ENCODE measurements around the gene PBX3. TPM values are rescaled to one million over a fixed set of nuclear protein-coding genes. Genes with fewer than 3 reads are reported as not detected.
A peak's percentile ranks its signal among the peaks of the same experiment; 100 is the strongest.

PBX3 gene
- polyA plus RNA-seq, 1 donor (not counting 4 experiments of a cell fraction or from before 2014, with no cell fraction given) = 26.3 TPM

GRCh38 chr9:125755340-125755739, 8.2 kb downstream of the PBX3 start:
- H3K27ac ChIP-seq (ENCODE audit: control insufficient read depth, insufficient read depth, low read length) = no peak overlapping the region
- no peak for FAIRE-seq
- no peaks in the 10 kb centered on the region for H4K20me1 ChIP-seq (ENCODE audit: control insufficient read depth, extremely low read depth, insufficient read depth, low read length)
- no peak overlapping the region for H3K9ac ChIP-seq (ENCODE audit: control insufficient read depth, extremely low read depth, insufficient read depth, low read length)
- TF ChIP-seq CTCF (optimal IDR thresholded peaks at IDR 0.05 in 1 of 3, IDR thresholded peaks at IDR 0.05 in 1 of 3, conservative IDR thresholded peaks at IDR 0.05 in 1 of 3; ENCODE audit: extremely low read depth in 1 of 3, insufficient read depth in 2 of 3, low read length in 3 of 3) = no peak
- no peak overlapping the region for H3K4me2 ChIP-seq (ENCODE audit: control insufficient read depth, extremely low read depth, insufficient read depth, low read depth, low read length)
- H3K4me3 ChIP-seq (ENCODE audit: control insufficient read depth in 2 of 3, extremely low read depth in 1 of 3, insufficient read depth in 2 of 3, low read depth in 1 of 3, low read length in 3 of 3) = no peak overlapping the region
- H2AFZ ChIP-seq (ENCODE audit: control insufficient read depth, low read length) = no peak overlapping the region
- H3K9me3 ChIP-seq (ENCODE audit: control insufficient read depth, low read depth, low read length) = no peaks in the 10 kb centered on the region
- dilution Hi-C loops (cut with MboI; ENCODE audit: extremely low pct_ligation_motif_present, low sequenced_read_pairs) = no loop called here
- no peak for DNase-seq (ENCODE audit: low read depth, low spot score)
- peaks cover 21% of the 10 kb centered on the region for H3K4me1 ChIP-seq (ENCODE audit: control insufficient read depth, extremely low read depth, insufficient read depth, low read length)
- no peaks in the 10 kb centered on the region for H3K27me3 ChIP-seq (ENCODE audit: control insufficient read depth, extremely low read depth, insufficient read depth, low read length)
- peaks cover 74% of the 10 kb centered on the region for H3K79me2 ChIP-seq (ENCODE audit: control insufficient read depth, insufficient read depth, low read length)
- no peaks in the 10 kb centered on the region for H3K9me1 ChIP-seq (ENCODE audit: control insufficient read depth, extremely low read depth, insufficient read depth, low read length)
- H3K36me3 ChIP-seq (ENCODE audit: control insufficient read depth in 2 of 2, extremely low read depth in 1 of 2, insufficient read depth in 2 of 2, low read length in 2 of 2) = peaks cover 0 to 5% of the 10 kb centered on the region in 2 experiments

GRCh38 chr9:125756518-125756917, 9.3 kb downstream of the PBX3 start:
- peak; percentile 29 for FAIRE-seq
- Histone ChIP-seq H3K36me3 (ENCODE audit: control insufficient read depth in 2 of 2, extremely low read depth in 1 of 2, insufficient read depth in 2 of 2, low read length in 2 of 2) (peaks cover 0 to 5% of the 10 kb centered on the region in 2 experiments), H3K27me3 (ENCODE audit: control insufficient read depth, extremely low read depth, insufficient read depth, low read length) (no peaks in the 10 kb centered on the region), H3K79me2 (ENCODE audit: control insufficient read depth, insufficient read depth, low read length) (peaks cover 72% of the 10 kb centered on the region), H3K9ac (ENCODE audit: control insufficient read depth, extremely low read depth, insufficient read depth, low read length) (no peak overlapping the region), H3K4me2 (ENCODE audit: control insufficient read depth, extremely low read depth, insufficient read depth, low read depth, low read length) (no peak overlapping the region), H3K27ac (ENCODE audit: control insufficient read depth, insufficient read depth, low read length) (no peak overlapping the region), H3K9me1 (ENCODE audit: control insufficient read depth, extremely low read depth, insufficient read depth, low read length) (no peaks in the 10 kb centered on the region), H3K4me3 (ENCODE audit: control insufficient read depth in 2 of 3, extremely low read depth in 1 of 3, insufficient read depth in 2 of 3, low read depth in 1 of 3, low read length in 3 of 3) (no peak overlapping the region), H3K4me1 (ENCODE audit: control insufficient read depth, extremely low read depth, insufficient read depth, low read length) (peaks cover 15% of the 10 kb centered on the region), H2AFZ (ENCODE audit: control insufficient read depth, low read length) (no peak overlapping the region), H4K20me1 (ENCODE audit: control insufficient read depth, extremely low read depth, insufficient read depth, low read length) (no peaks in the 10 kb centered on the region), H3K9me3 (ENCODE audit: control insufficient read depth, low read depth, low read length) (no peaks in the 10 kb centered on the region)
- dilution Hi-C loops (cut with MboI; ENCODE audit: extremely low pct_ligation_motif_present, low sequenced_read_pairs) = no loop called here
- no peak for DNase-seq (ENCODE audit: low read depth, low spot score)
- TF ChIP-seq CTCF (optimal IDR thresholded peaks at IDR 0.05 in 1 of 3, IDR thresholded peaks at IDR 0.05 in 1 of 3, conservative IDR thresholded peaks at IDR 0.05 in 1 of 3; ENCODE audit: extremely low read depth in 1 of 3, insufficient read depth in 2 of 3, low read length in 3 of 3) = no peak
- TF ChIP-seq EZH2 (IDR thresholded peaks at IDR 0.05; ENCODE audit: low read length) = no peak
